Fibroblast of lung (primary cell): ENCODE results near the gene EPHA10.

Experiments used
- EZH2 ChIP-seq: IDR thresholded peaks from 2 replicates; pipeline ENCODE4 v1.5.1; 2012; ENCODE audit warnings: low read length, control low read depth, mild to moderate bottlenecking; ENCODE audit errors: missing control alignments
- TF ChIP-seq, protein P1 (sequence below), 2 donors: IDR thresholded peaks in 1 of 2; conservative IDR thresholded peaks in 1 of 2; 1 replicate in 1 of 2; 2 replicates in 1 of 2; pipeline ENCODE4 v1.5.1; 2011 to 2012; ENCODE audit warnings: low read length in 2 of 2, control low read depth in 1 of 2, inconsistent platforms in 1 of 2, low read depth in 1 of 2, mild to moderate bottlenecking in 1 of 2

GRCh38 chr1:37809942-37810341, 45.0 kb upstream of the EPHA10 start:
- TF ChIP-seq, protein P1, sequence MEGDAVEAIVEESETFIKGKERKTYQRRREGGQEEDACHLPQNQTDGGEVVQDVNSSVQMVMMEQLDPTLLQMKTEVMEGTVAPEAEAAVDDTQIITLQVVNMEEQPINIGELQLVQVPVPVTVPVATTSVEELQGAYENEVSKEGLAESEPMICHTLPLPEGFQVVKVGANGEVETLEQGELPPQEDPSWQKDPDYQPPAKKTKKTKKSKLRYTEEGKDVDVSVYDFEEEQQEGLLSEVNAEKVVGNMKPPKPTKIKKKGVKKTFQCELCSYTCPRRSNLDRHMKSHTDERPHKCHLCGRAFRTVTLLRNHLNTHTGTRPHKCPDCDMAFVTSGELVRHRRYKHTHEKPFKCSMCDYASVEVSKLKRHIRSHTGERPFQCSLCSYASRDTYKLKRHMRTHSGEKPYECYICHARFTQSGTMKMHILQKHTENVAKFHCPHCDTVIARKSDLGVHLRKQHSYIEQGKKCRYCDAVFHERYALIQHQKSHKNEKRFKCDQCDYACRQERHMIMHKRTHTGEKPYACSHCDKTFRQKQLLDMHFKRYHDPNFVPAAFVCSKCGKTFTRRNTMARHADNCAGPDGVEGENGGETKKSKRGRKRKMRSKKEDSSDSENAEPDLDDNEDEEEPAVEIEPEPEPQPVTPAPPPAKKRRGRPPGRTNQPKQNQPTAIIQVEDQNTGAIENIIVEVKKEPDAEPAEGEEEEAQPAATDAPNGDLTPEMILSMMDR (conservative IDR thresholded peaks at IDR 0.05 in 1 of 2, IDR thresholded peaks at IDR 0.05 in 1 of 2; ENCODE audit: low read depth in 1 of 2, low read length in 2 of 2) = no peak
- TF ChIP-seq EZH2 = no peak
